HepG2 (cell line): ENCODE results near the gene ABHD12. TPM values are rescaled to one million over a fixed set of nuclear protein-coding genes. Genes with fewer than 3 reads are reported as not detected.

ENCODE experiments used
- AGO1 ChIP-seq: fragments of 200-400 bp; formaldehyde crosslinking; IDR thresholded peaks from 2 replicates; pipeline ENCODE4 v1.6.1; 2017; ENCODE audit warnings: mild to moderate bottlenecking, low read depth, low read length, moderate library complexity; ENCODE audit not compliant: poor library complexity, severe bottlenecking
- ARHGAP35 ChIP-seq: sonication (generic); formaldehyde crosslinking; IDR thresholded peaks from 2 replicates; pipeline ENCODE4 v1.9.0; 2022; ENCODE audit warnings: mild to moderate bottlenecking, inconsistent platforms, moderate library complexity, missing genetic modification reagents, borderline replicate concordance
- ATF7-NPFF ChIP-seq: sonication (generic); formaldehyde crosslinking; IDR thresholded peaks from 2 replicates; pipeline ENCODE4 v1.8.1; 2023; ENCODE audit warnings: mild to moderate bottlenecking, low read depth, missing genetic modification reagents, moderate library complexity
- CENPX ChIP-seq: sonication (generic); formaldehyde crosslinking; IDR thresholded peaks from 2 replicates; pipeline ENCODE4 v1.9.0; 2021; ENCODE audit warnings: mild to moderate bottlenecking, missing genetic modification reagents, moderate library complexity
- DRAP1 ChIP-seq: IDR thresholded peaks from 2 replicates; pipeline ENCODE4 v1.6.1; 2016; ENCODE audit warnings: missing genetic modification reagents, missing compliant biosample characterization
- FOXP1 ChIP-seq, 2 experiments: fragments of 450-650 bp in 1 of 2; IDR thresholded peaks; 2 replicates each; pipeline ENCODE4 v1.6.1; 2017 to 2018; ENCODE audit warnings: antibody characterized with exemption in 1 of 2
- HNRNPUL1 ChIP-seq: fragments of 200-400 bp; formaldehyde crosslinking; IDR thresholded peaks from 2 replicates; pipeline ENCODE4 v1.6.1; 2017; ENCODE audit warnings: low read depth, mild to moderate bottlenecking, low read length, moderate library complexity
- RORA ChIP-seq: sonication (generic); formaldehyde crosslinking; IDR thresholded peaks from 2 replicates; pipeline ENCODE4 v1.5.0; 2020; ENCODE audit warnings: mild to moderate bottlenecking, missing genetic modification reagents, moderate library complexity
- SP1 ChIP-seq, 2 experiments: fragments of 450-650 bp in 1 of 2; sonication (generic) in 1 of 2; formaldehyde crosslinking in 1 of 2; IDR thresholded peaks; 2 replicates each; pipeline versions ENCODE4 v1.4.0 to v1.6.1; 2016 to 2020; ENCODE audit warnings: missing genetic modification reagents in 1 of 2
- TCF12 ChIP-seq, 2 experiments: fragments of 450-650 bp in 1 of 2; sonication (generic) in 1 of 2; formaldehyde crosslinking in 1 of 2; IDR thresholded peaks; 2 replicates each; pipeline versions ENCODE4 v1.6.1 to v1.8.0; 2017 to 2022; ENCODE audit warnings: antibody characterized with exemption in 1 of 2, mild to moderate bottlenecking in 1 of 2, missing genetic modification reagents in 1 of 2, moderate library complexity in 1 of 2
- ZBTB8A ChIP-seq: sonication (generic); formaldehyde crosslinking; IDR thresholded peaks from 2 replicates; pipeline ENCODE4 v1.4.0; 2020; ENCODE audit warnings: mild to moderate bottlenecking, low read depth, missing genetic modification reagents, borderline replicate concordance
- ZEB1 ChIP-seq: IDR thresholded peaks from 2 replicates; pipeline ENCODE4 v1.6.1; 2012; ENCODE audit warnings: mild to moderate bottlenecking, low read depth, inconsistent platforms; ENCODE audit not compliant: insufficient replicate concordance
- ZFP90 ChIP-seq: sonication (generic); formaldehyde crosslinking; IDR thresholded peaks from 2 replicates; pipeline ENCODE4 v1.8.0; 2022; ENCODE audit warnings: missing genetic modification reagents, mild to moderate bottlenecking, inconsistent platforms, borderline replicate concordance
- ZMYM3 ChIP-seq: sonication (generic); formaldehyde crosslinking; IDR thresholded peaks from 2 replicates; pipeline ENCODE4 v1.5.1; 2020; ENCODE audit warnings: mild to moderate bottlenecking, missing genetic modification reagents
- ZNF121 ChIP-seq: sonication (generic); formaldehyde crosslinking; IDR thresholded peaks from 2 replicates; pipeline ENCODE4 v1.5.0; 2020; ENCODE audit warnings: mild to moderate bottlenecking, missing genetic modification reagents
- ZNF138 ChIP-seq: sonication (generic); formaldehyde crosslinking; IDR thresholded peaks from 2 replicates; pipeline ENCODE4 v1.5.0; 2020; ENCODE audit warnings: mild to moderate bottlenecking, low read depth, missing genetic modification reagents
- ZNF251 ChIP-seq: sonication (generic); formaldehyde crosslinking; IDR thresholded peaks from 2 replicates; pipeline ENCODE4 v1.9.0; 2021; ENCODE audit warnings: mild to moderate bottlenecking, missing genetic modification reagents
- ZNF264 ChIP-seq: sonication (generic); formaldehyde crosslinking; IDR thresholded peaks from 2 replicates; pipeline ENCODE4 v1.4.0; 2020; ENCODE audit warnings: missing genetic modification reagents
- ZNF296 ChIP-seq: sonication (generic); formaldehyde crosslinking; conservative IDR thresholded peaks from 2 replicates; pipeline ENCODE4 v1.5.0; 2020; ENCODE audit warnings: mild to moderate bottlenecking, missing genetic modification reagents
- polyA plus RNA-seq, 8 experiments: library from polyadenylated mRNA; depleted of rRNA in 3 of 8; stranded (reverse) in 7 of 8; unstranded in 1 of 8; fragments of >200 nt; fragmentation: Illumina TruSeq in 4 of 8; extraction: Trizol in 4 of 8; gene quantifications; 2 replicates each; pipeline versions ENCODE4 v1.2.1 to v1.2.3, GENCODE V29; 2011 to 2016; ENCODE audit warnings: low read depth in 4 of 8, missing spikeins in 1 of 8, mixed read lengths in 1 of 8; ENCODE audit not compliant: insufficient read depth in 1 of 8
- total RNA-seq, 5 experiments: library from RNA; depleted of rRNA; stranded (reverse); fragments of >200 nt; fragmentation: Illumina TruSeq; extraction: Trizol; gene quantifications; 2 replicates each; pipeline ENCODE4 v1.2.3, GENCODE V29; 2016; ENCODE audit warnings: low read depth in 1 of 5
- TF ChIP-seq, protein P1 (sequence below): sonication (generic); formaldehyde crosslinking; IDR thresholded peaks from 2 replicates; pipeline ENCODE4 v1.4.0; 2020; ENCODE audit warnings: low read depth, missing genetic modification reagents
- TF ChIP-seq, protein P2 (sequence below): sonication (generic); formaldehyde crosslinking; IDR thresholded peaks from 2 replicates; pipeline ENCODE4 v1.4.0; 2020; ENCODE audit warnings: missing genetic modification reagents, mild to moderate bottlenecking, borderline replicate concordance

ABHD12 gene
- total and polyA plus RNA-seq, 2 of the 13 experiments (the other 11 are each of a cell fraction or from before 2014, with no cell fraction given) = 23.5 to 72.1 TPM

DNA sequence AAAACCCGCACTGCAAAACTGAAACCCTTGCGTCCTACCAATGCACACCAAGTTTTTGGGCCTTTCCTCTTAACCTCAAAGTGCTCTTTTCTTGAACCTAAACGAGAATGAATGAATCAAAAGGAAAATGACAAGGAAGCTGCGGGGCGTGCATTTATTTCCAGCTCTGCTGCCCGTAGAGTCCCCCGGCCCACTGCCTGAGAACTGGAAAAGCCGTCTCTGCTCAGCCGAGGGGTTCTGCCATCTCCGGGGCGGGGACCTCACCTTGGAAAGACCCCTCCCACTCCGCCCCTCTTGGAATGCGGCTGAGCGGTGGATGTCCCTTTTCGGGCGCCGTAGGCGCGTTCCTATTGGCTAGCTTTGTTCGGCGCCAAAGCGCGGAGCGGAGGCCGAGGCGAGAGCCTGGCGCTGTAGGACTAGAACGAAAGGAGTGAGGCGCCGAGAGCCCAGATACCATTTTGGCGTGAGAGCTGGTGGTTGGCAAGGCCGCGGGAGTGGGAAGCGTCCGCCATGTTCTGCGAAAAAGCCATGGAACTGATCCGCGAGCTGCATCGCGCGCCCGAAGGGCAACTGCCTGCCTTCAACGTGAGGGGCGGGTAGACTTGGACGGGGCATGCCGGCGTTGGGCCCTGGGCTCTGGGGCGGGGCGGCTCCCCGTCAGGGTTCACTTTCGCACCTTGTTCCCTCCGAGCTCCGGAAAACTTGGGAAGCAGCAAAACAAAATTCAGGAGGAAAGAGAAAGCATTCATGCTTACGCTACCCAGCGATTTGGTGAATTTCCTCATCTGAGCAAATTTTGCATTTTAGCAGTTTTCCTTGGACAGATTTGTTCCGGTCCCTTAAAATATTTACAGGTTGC, 16.9 kb upstream of the ABHD12 start, which contains the start of gene GINS1 (continued):
- TF ChIP-seq ARHGAP35 = peak; percentile 99
- peak; percentile 95 for TF ChIP-seq ZEB1
- peak; percentile 100 for TF ChIP-seq ZFP90 (CRISPR knock-in tag)
- TF ChIP-seq FOXP1 (IDR thresholded peaks at IDR 0.05) = no peak
- peak; percentile 40; the same call in 1 of the 2 replicates for TF ChIP-seq FOXP1 (CRISPR knock-in tag; IDR thresholded peaks at IDR 0.05)
- peak; percentile 95; the same call in 1 of the 2 replicates for TF ChIP-seq ZBTB8A (CRISPR knock-in tag)
- TF ChIP-seq ZMYM3 (CRISPR knock-in tag) = peak; percentile 92
- TF ChIP-seq ZNF251 (CRISPR knock-in tag) = peak; percentile 91
- TF ChIP-seq ZNF121 (CRISPR knock-in tag) = peak; percentile 85
- 0 out of 2 replicates have a peak, but pooled peaks have one; percentile 7 for TF ChIP-seq RORA (CRISPR knock-in tag)
- TF ChIP-seq AGO1 = peak; percentile 79
- TF ChIP-seq SP1 (IDR thresholded peaks at IDR 0.05) = no peak
- peak; percentile 96 for TF ChIP-seq SP1 (CRISPR knock-in tag; IDR thresholded peaks at IDR 0.05)
- TF ChIP-seq, protein P1, sequence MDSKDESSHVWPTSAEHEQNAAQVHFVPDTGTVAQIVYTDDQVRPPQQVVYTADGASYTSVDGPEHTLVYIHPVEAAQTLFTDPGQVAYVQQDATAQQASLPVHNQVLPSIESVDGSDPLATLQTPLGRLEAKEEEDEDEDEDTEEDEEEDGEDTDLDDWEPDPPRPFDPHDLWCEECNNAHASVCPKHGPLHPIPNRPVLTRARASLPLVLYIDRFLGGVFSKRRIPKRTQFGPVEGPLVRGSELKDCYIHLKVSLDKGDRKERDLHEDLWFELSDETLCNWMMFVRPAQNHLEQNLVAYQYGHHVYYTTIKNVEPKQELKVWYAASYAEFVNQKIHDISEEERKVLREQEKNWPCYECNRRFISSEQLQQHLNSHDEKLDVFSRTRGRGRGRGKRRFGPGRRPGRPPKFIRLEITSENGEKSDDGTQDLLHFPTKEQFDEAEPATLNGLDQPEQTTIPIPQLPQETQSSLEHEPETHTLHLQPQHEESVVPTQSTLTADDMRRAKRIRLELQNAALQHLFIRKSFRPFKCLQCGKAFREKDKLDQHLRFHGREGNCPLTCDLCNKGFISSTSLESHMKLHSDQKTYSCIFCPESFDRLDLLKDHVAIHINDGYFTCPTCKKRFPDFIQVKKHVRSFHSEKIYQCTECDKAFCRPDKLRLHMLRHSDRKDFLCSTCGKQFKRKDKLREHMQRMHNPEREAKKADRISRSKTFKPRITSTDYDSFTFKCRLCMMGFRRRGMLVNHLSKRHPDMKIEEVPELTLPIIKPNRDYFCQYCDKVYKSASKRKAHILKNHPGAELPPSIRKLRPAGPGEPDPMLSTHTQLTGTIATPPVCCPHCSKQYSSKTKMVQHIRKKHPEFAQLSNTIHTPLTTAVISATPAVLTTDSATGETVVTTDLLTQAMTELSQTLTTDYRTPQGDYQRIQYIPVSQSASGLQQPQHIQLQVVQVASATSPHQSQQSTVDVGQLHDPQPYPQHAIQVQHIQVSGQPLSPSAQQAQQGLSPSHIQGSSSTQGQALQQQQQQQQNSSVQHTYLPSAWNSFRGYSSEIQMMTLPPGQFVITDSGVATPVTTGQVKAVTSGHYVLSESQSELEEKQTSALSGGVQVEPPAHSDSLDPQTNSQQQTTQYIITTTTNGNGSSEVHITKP (CRISPR knock-in tag) = peak; percentile 85
- TF ChIP-seq DRAP1 (CRISPR knock-in tag) = peak; percentile 93
- TF ChIP-seq HNRNPUL1 = no peak
- TF ChIP-seq ATF7-NPFF = peak; percentile 100
- TF ChIP-seq, protein P2, sequence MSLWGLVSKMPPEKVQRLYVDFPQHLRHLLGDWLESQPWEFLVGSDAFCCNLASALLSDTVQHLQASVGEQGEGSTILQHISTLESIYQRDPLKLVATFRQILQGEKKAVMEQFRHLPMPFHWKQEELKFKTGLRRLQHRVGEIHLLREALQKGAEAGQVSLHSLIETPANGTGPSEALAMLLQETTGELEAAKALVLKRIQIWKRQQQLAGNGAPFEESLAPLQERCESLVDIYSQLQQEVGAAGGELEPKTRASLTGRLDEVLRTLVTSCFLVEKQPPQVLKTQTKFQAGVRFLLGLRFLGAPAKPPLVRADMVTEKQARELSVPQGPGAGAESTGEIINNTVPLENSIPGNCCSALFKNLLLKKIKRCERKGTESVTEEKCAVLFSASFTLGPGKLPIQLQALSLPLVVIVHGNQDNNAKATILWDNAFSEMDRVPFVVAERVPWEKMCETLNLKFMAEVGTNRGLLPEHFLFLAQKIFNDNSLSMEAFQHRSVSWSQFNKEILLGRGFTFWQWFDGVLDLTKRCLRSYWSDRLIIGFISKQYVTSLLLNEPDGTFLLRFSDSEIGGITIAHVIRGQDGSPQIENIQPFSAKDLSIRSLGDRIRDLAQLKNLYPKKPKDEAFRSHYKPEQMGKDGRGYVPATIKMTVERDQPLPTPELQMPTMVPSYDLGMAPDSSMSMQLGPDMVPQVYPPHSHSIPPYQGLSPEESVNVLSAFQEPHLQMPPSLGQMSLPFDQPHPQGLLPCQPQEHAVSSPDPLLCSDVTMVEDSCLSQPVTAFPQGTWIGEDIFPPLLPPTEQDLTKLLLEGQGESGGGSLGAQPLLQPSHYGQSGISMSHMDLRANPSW (CRISPR knock-in tag) = peak; percentile 97; the same call in 1 of the 2 replicates
- TF ChIP-seq ZNF296 (CRISPR knock-in tag) = peak; percentile 70; the same call in 1 of the 2 replicates
- peak; percentile 99; the same call in 1 of the 2 replicates for TF ChIP-seq ZNF138 (CRISPR knock-in tag)
- TF ChIP-seq TCF12 (IDR thresholded peaks at IDR 0.05) = no peak
- peak; percentile 85 for TF ChIP-seq TCF12 (CRISPR knock-in tag; IDR thresholded peaks at IDR 0.05)
- peak; percentile 98 for TF ChIP-seq ZNF264 (CRISPR knock-in tag)
- no peak for TF ChIP-seq CENPX (CRISPR knock-in tag)
